HG02610 (cell line): Measurements from ENCODE around the gene LGALS1.
"Not testable (repeated sequence)": the region's sequence is repeated elsewhere in the genome, so short reads cannot be mapped to it uniquely, and the experiment has no call there.

ENCODE experiments used
- ATAC-seq: cut with Tn5 transposase; IDR thresholded peaks from one replicate; pipeline ENCODE4 v1.9.1; 2021; ENCODE audit warnings: mild to moderate bottlenecking, moderate library complexity; ENCODE audit not compliant: unreplicated experiment

LGALS1 gene

DNA sequence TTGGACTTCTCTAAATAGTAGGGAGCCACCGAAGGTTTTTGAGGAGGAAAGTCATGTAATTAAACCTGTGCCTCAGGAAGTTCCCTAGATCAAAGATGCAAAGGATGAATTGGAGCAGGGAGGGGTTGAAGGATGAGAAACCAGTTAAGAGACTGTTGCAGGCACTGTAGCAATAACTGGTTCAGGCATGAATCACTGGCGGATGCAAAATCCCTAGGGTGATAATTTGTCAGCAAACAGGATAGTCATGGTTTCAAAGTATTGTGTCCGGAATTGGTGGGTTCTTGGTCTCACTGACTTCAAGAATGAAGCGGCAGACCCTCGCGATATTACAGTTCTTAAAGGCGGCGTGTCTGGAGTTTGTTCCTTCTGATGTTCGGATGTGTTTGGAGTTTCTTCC, 41.3 kb downstream of the LGALS1 start:
- no peak for ATAC-seq

DNA sequence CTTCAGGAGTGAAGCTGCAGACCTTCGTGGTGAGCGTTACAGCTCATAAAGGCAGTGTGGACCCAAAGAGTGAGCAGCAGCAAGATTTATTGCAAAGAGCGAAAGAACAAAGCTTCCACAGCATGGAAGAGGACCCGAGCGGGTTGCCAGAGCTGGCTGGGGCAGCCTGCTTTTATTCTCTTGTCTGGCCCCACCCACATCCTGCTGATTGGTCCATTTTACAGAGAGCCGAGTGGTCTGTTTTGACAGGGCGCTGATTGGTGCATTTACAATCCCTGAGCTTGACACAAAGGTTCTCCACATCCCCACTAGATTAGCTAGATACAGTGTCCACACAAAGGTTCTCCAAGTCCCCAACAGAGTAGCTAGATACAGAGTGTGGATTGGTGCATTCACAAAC, 41.8 kb downstream of the LGALS1 start:
- ATAC-seq: not testable (repeated sequence)

- not testable (repeated sequence) for ATAC-seq
Observed at GRCh38 chr22:37717746-37718305, 42.4 kb downstream of the LGALS1 start.

DNA sequence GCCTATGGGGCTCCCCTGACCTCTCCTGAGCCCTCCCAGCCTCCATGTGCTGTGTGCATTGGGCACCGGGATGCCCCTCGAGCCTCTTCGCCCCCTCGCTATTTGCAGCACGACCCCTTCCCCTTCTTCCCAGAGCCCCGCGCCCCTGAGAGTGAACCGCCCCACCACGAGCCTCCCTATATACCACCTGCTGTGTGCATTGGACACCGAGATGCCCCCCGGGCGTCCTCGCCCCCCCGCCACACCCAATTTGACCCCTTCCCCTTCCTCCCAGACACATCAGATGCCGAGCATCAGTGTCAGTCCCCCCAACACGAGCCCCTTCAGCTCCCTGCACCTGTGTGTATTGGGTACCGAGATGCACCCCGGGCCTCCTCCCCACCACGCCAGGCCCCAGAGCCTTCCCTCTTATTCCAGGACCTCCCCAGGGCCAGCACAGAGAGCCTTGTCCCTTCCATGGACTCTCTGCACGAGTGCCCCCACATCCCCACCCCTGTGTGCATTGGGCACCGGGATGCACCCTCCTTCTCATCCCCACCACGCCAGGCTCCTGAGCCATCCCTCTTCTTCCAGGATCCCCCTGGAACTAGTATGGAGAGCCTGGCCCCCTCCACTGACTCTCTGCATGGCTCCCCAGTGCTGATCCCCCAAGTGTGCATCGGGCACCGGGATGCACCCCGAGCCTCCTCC, 50.3 kb downstream of the LGALS1 start:
- no peak for ATAC-seq

DNA sequence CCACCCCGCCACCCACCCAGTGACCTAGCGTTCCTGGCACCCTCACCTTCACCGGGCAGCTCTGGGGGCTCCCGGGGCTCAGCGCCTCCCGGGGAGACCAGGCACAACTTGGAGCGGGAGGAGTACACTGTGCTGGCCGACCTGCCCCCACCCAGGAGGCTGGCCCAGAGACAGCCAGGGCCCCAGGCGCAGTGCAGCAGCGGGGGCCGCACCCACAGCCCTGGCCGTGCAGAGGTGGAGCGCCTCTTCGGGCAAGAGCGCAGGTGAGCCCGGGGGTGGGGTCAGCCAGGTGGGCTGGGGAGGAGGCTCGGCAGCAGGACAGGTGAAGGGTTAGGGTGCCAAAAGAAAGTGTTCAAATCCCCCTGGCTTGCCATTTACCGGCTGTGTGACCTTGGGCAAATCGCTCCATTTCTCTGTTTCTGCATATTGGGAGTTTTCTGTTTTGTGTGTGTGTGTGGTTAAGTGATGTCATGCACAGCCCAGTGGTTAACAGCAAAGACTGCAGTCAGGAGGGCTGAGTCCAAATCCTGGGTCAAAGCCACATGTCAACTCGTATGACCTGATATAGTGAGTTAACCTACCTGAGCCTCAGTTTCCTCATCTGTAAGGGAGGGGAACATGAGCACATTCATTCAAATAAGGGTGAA, 50.9 kb downstream of the LGALS1 start:
- no peak for ATAC-seq

GRCh38 chr22:37728620-37729019, 53.2 kb downstream of the LGALS1 start:
- ATAC-seq: no peak
